ENCODE measurements around the gene HOXA10.

HOXA10 gene

GRCh38 chr7:27165089-27165995 lies 8.8 kb downstream of the HOXA10 start, which contains the start of gene HOXA9:
Gene HOXA9, minus strand, starts transcription at chr7:27165537. Its CDS starts 80 bp downstream, at chr7:27165457.
- no peak for DNase-seq

DNA sequence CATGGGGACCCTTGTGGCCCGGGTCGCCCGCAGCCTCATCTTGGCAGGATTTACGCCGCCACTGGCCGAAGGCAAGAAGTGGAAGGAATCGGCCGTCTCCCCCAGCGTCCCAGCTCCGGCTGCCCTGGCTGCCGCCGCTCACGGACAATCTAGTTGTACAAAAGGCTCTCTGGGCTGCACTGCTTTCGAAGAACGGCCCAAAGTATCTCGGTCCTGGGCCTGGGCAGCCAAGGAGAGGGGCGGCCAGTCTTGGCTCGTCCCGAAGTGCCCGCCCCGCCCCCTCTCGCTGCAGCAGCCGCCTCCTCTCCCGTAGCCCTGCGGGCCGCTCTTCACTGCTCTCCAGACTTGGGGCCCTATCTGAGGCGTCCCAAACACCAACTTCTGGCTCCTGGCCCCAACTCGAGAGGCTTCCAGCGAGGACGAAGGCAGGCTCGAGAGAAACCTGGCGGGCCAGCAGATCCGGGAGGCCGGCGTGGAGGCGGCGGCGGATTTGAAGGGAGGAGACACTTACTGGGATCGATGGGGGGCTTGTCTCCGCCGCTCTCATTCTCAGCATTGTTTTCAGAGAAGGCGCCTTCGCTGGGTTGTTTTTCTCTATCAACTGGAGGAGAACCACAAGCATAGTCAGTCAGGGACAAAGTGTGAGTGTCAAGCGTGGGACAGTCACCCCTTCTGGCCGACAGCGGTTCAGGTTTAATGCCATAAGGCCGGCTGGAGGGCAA lies 9.6 kb downstream of the HOXA10 start:
- no peak for DNase-seq

GRCh38 chr7:27164045-27164366 lies 10.1 kb downstream of the HOXA10 start:
- no peak for DNase-seq

GRCh38 chr7:27163288-27164044 lies 10.7 kb downstream of the HOXA10 start:
- DNase-seq, result no peak

- no peak for DNase-seq
These were observed 11.4 kb downstream of the HOXA10 start for GRCh38 chr7:27162561-27163287.

- no peak for DNase-seq
These were observed 12.2 kb downstream of the HOXA10 start for GRCh38 chr7:27161721-27162560.

DNA sequence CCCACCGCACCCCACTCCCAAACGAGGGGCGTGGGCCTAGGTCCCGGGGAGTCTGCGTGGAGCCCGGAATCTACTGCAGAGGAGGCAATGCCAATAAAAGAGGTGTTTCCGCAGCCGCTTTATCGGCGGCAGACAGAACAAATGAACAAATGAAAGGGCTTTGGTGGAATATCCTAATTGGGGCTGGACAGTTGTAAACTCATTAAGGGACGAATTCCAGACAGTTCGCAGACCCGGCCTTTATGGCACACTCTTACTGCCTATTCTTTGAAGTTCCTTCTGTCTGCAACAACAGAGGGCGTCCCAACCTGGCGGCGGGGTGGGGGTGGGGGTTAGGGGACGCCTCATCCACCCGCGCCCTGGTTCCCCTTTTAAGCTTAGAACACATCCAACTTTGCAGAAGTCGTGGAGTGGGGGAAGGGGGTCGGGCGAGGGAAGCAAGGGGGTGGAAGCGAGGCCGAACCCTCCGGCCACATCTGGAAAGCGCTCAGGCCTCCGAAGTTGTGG lies 12.9 kb downstream of the HOXA10 start:
- no peak for DNase-seq

DNA sequence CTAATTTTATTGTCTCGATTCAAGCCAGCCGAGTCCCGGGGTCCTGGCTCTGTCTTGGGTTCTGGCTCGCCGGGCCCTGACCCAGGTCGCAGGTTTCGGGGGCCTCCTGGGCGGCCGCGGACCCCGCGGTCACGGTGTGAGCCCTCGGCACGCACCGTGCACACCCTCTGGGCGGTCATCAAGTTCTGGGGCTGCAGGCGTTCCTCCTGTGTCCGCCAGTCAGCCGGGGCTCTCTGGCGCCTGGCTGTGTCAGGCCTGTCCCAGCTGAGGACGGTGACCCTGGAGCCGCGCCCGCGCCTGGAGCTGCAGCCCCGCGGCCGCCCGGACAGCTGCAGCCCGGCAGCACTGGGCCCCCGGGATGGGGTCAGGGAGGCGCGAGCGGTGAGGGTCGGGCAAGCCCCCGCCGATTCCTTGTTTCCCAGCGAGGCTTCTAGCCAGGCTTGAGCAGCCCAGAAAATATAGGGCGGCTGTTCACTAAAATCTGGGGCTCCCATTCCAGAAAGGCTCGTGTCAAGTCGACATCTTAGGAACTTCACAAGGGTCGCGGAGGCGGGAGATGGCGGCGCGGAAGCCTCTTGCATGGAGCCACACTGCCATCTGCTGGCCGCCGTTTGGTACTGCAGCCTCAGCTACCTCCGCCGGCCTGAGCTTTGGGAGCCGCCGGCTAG lies 13.4 kb downstream of the HOXA10 start:
- peak; percentile 73 to 89 for DNase-seq

- no peak for DNase-seq
These were observed 14.0 kb downstream of the HOXA10 start for GRCh38 chr7:27160145-27160545.

- DNase-seq, result no peak
These were observed 14.6 kb downstream of the HOXA10 start for GRCh38 chr7:27159266-27160144.

- no peak for DNase-seq
These were observed 15.5 kb downstream of the HOXA10 start for GRCh38 chr7:27158436-27159265.

DNA sequence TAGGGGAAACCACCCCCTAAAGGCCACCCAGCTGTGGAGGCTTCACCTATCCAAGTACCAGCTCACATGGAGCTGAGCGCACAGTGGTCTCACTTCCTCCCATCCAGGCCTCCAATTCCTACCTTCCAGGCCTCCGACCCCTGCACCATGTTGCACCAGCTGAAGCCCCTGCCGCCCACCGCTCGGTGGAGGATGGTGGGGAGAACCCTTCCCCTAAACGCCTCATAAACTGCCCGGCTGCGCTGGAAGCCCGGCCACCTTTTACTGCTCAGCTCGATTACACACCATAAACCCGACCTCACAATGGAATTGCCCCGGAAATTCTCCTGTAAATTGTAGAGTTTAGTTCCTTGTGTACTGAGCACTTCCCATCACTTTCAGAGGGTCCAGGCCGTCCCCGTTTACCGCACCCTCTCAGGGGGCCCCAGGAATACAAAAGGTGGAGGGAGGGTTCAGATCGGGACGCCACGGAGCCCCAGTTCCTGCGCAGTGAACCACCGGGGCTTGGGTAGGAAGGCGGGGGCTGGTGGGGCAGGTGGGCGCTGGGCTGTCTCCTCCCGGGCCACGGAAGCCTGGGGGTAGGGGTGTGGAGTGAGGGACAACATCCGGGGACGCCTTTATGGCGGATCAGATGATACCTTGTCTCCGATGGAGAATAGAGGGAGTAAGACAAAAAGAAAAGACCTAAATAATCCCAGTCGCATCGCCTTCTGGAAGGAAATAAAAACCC lies 16.3 kb downstream of the HOXA10 start:
- no peak for DNase-seq

DNA sequence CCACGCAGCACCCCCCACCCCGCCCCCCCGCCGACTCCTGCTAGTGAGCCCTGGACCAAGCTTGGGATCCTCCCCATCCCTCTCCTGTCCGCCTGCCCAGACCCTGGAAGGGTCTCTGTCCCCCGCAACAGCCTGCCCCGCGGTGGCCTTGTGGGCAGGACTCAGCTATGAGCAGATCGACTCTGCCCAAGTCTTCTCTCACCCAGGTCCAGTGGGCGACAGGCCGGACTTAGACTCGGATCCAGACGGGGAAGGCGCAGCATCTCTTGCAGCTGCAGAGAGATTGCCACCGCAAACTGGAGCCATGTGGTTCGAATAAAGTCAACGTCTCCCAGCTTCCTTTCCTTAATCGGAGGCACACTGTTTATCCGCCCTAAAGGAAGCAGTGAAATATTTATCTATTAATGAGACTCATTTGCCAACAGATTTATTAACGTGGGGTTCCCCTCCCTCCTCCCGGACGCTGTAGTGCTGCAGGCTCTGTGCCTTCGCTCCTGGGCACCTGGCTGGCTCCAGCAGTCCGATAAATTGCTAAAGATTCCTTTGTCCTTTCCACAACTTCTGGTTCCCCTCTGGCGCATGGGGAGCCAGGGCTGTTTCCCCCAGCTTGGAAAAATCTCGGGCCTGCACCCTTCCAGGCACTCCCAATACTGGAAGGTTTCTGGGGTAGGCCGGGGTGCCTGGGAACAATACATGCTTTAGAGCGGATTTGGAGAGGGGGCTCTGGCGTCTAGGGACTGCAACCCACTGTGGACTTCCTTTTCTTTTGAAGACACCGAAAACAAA lies 17.0 kb downstream of the HOXA10 start:
- no peak for DNase-seq

DNA sequence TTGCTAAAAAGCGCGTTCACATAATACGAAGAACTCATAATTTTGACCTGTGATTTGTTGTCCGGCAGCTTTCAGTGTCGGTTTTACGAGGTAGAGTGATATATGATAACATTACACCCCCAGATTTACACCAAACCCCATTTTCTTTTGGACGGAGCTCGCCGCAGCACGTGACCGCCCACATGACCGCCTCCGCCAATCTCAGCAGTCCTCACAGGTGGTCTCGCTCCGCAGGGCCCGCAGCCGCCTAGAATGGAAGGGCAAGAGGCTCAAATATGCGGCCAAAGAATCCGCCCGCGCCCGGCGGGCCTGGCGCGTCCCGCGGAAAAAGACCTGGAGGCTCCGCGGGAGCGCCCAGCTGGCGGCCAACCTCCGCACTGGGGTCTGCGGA lies 17.6 kb downstream of the HOXA10 start, which contains the start of gene HOXA7:
TSS of gene HOXA7 (minus strand) at position 168 of the 391 bp plus-strand sequence. CDS start at position 38, 130 bp downstream.
- peak; percentile 45 to 75 for DNase-seq

GRCh38 chr7:27155816-27156507 lies 18.2 kb downstream of the HOXA10 start:
- peak in 1 of 2 experiments; percentile 36 for DNase-seq

Data from NCI-H446 (cell line).